GM23338 (cell line): ENCODE data around the gene CPM. TPM values are rescaled to one million over a fixed set of nuclear protein-coding genes. Genes with fewer than 3 reads are reported as not detected.
A peak's percentile ranks its signal among the peaks of the same experiment; 100 is the strongest.

Experiments used
- ATAC-seq: fragments of 200-7000 bp; cut with Tn5 transposase; 3 replicates; pipeline ENCODE4 v1.9.1; 2020
- DNase-seq: peaks from one replicate; pipeline ENCODE4 v3.0.0-alpha.2; 2015; ENCODE audit warnings: low spot score
- H2AFZ ChIP-seq: fragments of 200-600 bp; sonication (generic); 2 replicates; pipeline ENCODE4 v1.8.0; 2016; ENCODE audit warnings: antibody characterized with exemption, mild to moderate bottlenecking, moderate library complexity
- H3F3A ChIP-seq: fragments of 200-600 bp; sonication (generic); replicated peaks from 2 replicates; pipeline ENCODE4 v1.8.0; 2017; ENCODE audit warnings: antibody characterized with exemption, mixed run types, low read depth
- H3K27ac ChIP-seq: fragments of 200-600 bp; sonication (generic); 2 replicates; pipeline ENCODE4 v1.6.1; 2016; ENCODE audit warnings: low read depth
- H3K27me3 ChIP-seq: fragments of 200-600 bp; sonication (generic); 2 replicates; pipeline ENCODE4 v1.8.0; 2016; ENCODE audit warnings: mild to moderate bottlenecking, mixed run types, moderate library complexity; ENCODE audit not compliant: insufficient read depth
- H3K36me3 ChIP-seq: fragments of 200-600 bp; sonication (generic); 2 replicates; pipeline ENCODE4 v1.8.0; 2016; ENCODE audit warnings: mild to moderate bottlenecking; ENCODE audit not compliant: insufficient read depth
- H3K4me1 ChIP-seq: fragments of 200-600 bp; sonication (generic); 2 replicates; pipeline ENCODE4 v1.8.0; 2016; ENCODE audit warnings: mild to moderate bottlenecking, moderate library complexity; ENCODE audit not compliant: insufficient read depth
- H3K4me2 ChIP-seq: fragments of 200-600 bp; sonication (generic); 2 replicates; pipeline ENCODE4 v1.7.1; 2017; ENCODE audit warnings: mixed run types
- H3K4me3 ChIP-seq: fragments of 200-600 bp; sonication (generic); 2 replicates; pipeline ENCODE4 v1.6.1; 2016; ENCODE audit warnings: mixed run types
- H3K79me2 ChIP-seq: fragments of 200-600 bp; sonication (generic); replicated peaks from 2 replicates; pipeline ENCODE4 v1.8.0; 2017; ENCODE audit warnings: mild to moderate bottlenecking; ENCODE audit not compliant: insufficient read depth
- H3K9me2 ChIP-seq: fragments of 200-600 bp; sonication (generic); 2 replicates; pipeline ENCODE4 v1.8.0; 2017; ENCODE audit not compliant: insufficient read depth
- H4K20me1 ChIP-seq: fragments of 200-600 bp; sonication (generic); replicated peaks from 2 replicates; pipeline ENCODE4 v1.8.0; 2017; ENCODE audit warnings: mild to moderate bottlenecking; ENCODE audit not compliant: insufficient read depth
- H3K27ac Mint-ChIP-seq: 2 replicates; pipeline ENCODE4 v1.8.0; 2020; ENCODE audit warnings: inconsistent platforms, mild to moderate bottlenecking, moderate library complexity, mixed read lengths
- H3K27me3 Mint-ChIP-seq: 3 replicates; pipeline ENCODE4 v1.8.0; 2022; ENCODE audit warnings: low read depth, mild to moderate bottlenecking, moderate library complexity, mixed read lengths, inconsistent platforms; ENCODE audit not compliant: insufficient read depth, poor library complexity
- H3K36me3 Mint-ChIP-seq: 3 replicates; pipeline ENCODE4 v1.8.0; 2021; ENCODE audit warnings: low read depth, mild to moderate bottlenecking, inconsistent platforms, moderate library complexity, mixed read lengths
- H3K4me1 Mint-ChIP-seq: 3 replicates; pipeline ENCODE4 v1.8.0; 2020; ENCODE audit warnings: mild to moderate bottlenecking, inconsistent platforms, mixed read lengths
- H3K4me3 Mint-ChIP-seq: 3 replicates; pipeline ENCODE4 v1.8.0; 2021; ENCODE audit warnings: moderate library complexity, mild to moderate bottlenecking, inconsistent platforms, mixed read lengths
- H3K9me3 Mint-ChIP-seq: 3 replicates; pipeline ENCODE4 v1.8.0; 2020; ENCODE audit warnings: moderate library complexity, mild to moderate bottlenecking, inconsistent platforms, mixed read lengths
- CREB1 ChIP-seq: fragments of 250-450 bp; sonication (Bioruptor Pico); IDR thresholded peaks from 2 replicates; pipeline ENCODE4 v1.5.0; 2020; ENCODE audit warnings: low read depth, mild to moderate bottlenecking, moderate library complexity
- CTCF ChIP-seq, 2 experiments: fragments of 200-600 bp in 1 of 2; sonication (generic) in 1 of 2; conservative IDR thresholded peaks; 2 replicates each; pipeline versions ENCODE4 v1.5.1 to v1.6.1; 2016 to 2017; ENCODE audit warnings: antibody characterized with exemption in 2 of 2, low read depth in 2 of 2, mild to moderate bottlenecking in 2 of 2, moderate library complexity in 1 of 2
- EZH2 ChIP-seq: fragments of 200-600 bp; sonication (generic); IDR thresholded peaks from one replicate; pipeline ENCODE4 v1.8.0; 2017; ENCODE audit warnings: antibody characterized with exemption, mild to moderate bottlenecking, low read depth; ENCODE audit not compliant: unreplicated experiment
- EZH2phosphoT487 ChIP-seq: fragments of 200-600 bp; sonication (generic); IDR thresholded peaks from one replicate; pipeline ENCODE4 v1.8.1; 2018; ENCODE audit warnings: antibody characterized with exemption; ENCODE audit not compliant: unreplicated experiment
- NANOG ChIP-seq: IDR thresholded peaks from 2 replicates; pipeline ENCODE4 v1.6.1; 2016; ENCODE audit warnings: antibody characterized with exemption, borderline replicate concordance
- POLR2AphosphoS5 ChIP-seq: IDR thresholded peaks from 2 replicates; pipeline ENCODE4 v1.6.1; 2016; ENCODE audit warnings: antibody characterized with exemption, low read depth
- REST ChIP-seq: IDR thresholded peaks from one replicate; pipeline ENCODE4 v1.6.1; 2018; ENCODE audit warnings: antibody characterized with exemption; ENCODE audit not compliant: unreplicated experiment
- STAT1 ChIP-seq: IDR thresholded peaks from one replicate; pipeline ENCODE4 v1.6.1; 2016; ENCODE audit warnings: antibody characterized with exemption; ENCODE audit not compliant: unreplicated experiment
- ZNF114 ChIP-seq: fragments of 250-450 bp; sonication (Bioruptor Pico); IDR thresholded peaks from 2 replicates; pipeline ENCODE4 v1.5.0; 2020; ENCODE audit warnings: mild to moderate bottlenecking, moderate library complexity
- polyA plus RNA-seq: library from polyadenylated mRNA; unstranded; fragments of >200 nt; fragmentation: Nextera tagmentation; extraction: Ambion mirVana; gene quantifications from 2 replicates; pipeline ENCODE4 v1.2.1, GENCODE V29; 2016
- total RNA-seq: library from RNA; depleted of rRNA; stranded (reverse); fragments of >200 nt; shearing (Covaris generic); gene quantifications from 2 replicates; pipeline ENCODE4 v1.2.3, GENCODE V29; 2014

The CPM gene
- total and polyA plus RNA-seq, 2 experiments from 2014 or later = 0.37 to 5.8 TPM

- TF ChIP-seq EZH2phosphoT487 (no peak), CTCF (conservative IDR thresholded peaks at IDR 0.05; ENCODE audit: low read depth in 2 of 2) (no peak), ZNF114 (CRISPR knock-in tag) (no peak), REST (no peak), NANOG (no peak), EZH2 (no peak), STAT1 (no peak), POLR2AphosphoS5 (no peak)
Measured at GRCh38 chr12:68913682-68914081, 19.3 kb downstream of the CPM start (continued).

GRCh38 chr12:68912916-68913315, 20.1 kb downstream of the CPM start:
- no peaks in the 10 kb centered on the region for H3K4me1 ChIP-seq
- no peak for DNase-seq
- no peaks in the 10 kb centered on the region for H3K36me3 Mint-ChIP-seq
- H3K9me2 ChIP-seq = no peaks in the 10 kb centered on the region
- H3K79me2 ChIP-seq = no peaks in the 10 kb centered on the region
- H3K27me3 ChIP-seq = no peaks in the 10 kb centered on the region
- no peaks in the 10 kb centered on the region for H3F3A ChIP-seq
- no peak overlapping the region for H3K27ac Mint-ChIP-seq
- no peak for ATAC-seq
- no peaks in the 10 kb centered on the region for H3K4me1 Mint-ChIP-seq
- no peak overlapping the region for H3K27ac ChIP-seq
- no peaks in the 10 kb centered on the region for H3K9me3 Mint-ChIP-seq
- no peaks in the 10 kb centered on the region; the same call in 1 of the 2 replicates for H4K20me1 ChIP-seq
- H3K27me3 Mint-ChIP-seq = no peaks in the 10 kb centered on the region
- no peak overlapping the region for H3K4me3 Mint-ChIP-seq
- no peak for TF ChIP-seq EZH2phosphoT487
- no peak for TF ChIP-seq CREB1 (CRISPR knock-in tag)
- peak; percentile 29 to 38 for TF ChIP-seq CTCF (conservative IDR thresholded peaks at IDR 0.05; ENCODE audit: low read depth in 2 of 2)
- no peaks in the 10 kb centered on the region for H3K36me3 ChIP-seq
- H3K4me3 ChIP-seq = no peak overlapping the region
- no peak overlapping the region for H2AFZ ChIP-seq
- no peak overlapping the region for H3K4me2 ChIP-seq
